ENCODE results near the gene CACTIN. TPM values are rescaled to one million over a fixed set of nuclear protein-coding genes. Genes with fewer than 3 reads are reported as not detected.

Gene CACTIN
- 10 to 100 TPM; 21.5 to 97.4 (median 25.5) TPM for total RNA-seq

- no peaks in the 10 kb centered on the region for H3K9me3 ChIP-seq
- TF ChIP-seq EP300 (IDR thresholded peaks at IDR 0.05) (peak in 1 of 4 donors; percentile 52), POLR2A (IDR thresholded peaks at IDR 0.05) (peak in 3 of 4 donors; percentile 58 to 82 (median 69)), CTCF (IDR thresholded peaks at IDR 0.05) (peak in 2 of 6 experiments; percentile 20 to 48), POLR2AphosphoS5 (IDR thresholded peaks at IDR 0.05) (peak; percentile 78 to 87)
- peak within 1 kb of the TSS; percentile 86 to 94 (median 92) for H3K27ac ChIP-seq
- peak; percentile 99 to 100 for ATAC-seq (ENCODE audit: low FRiP score in 2 of 2)
- no peaks in the 10 kb centered on the region for H3K27me3 ChIP-seq
- 0 to 3% methylated on average over 7 to 57 of the region's 80 CpGs for WGBS, 2 donors
- DNase-seq = peak; percentile 98 to 99
- peak within 1 kb of the TSS; percentile 94 to 98 (median 96) for H3K4me3 ChIP-seq
- H3K4me1 ChIP-seq = peaks cover 21 to 30% (median 23%) of the 10 kb centered on the region in 4 donors
- H3K36me3 ChIP-seq = peaks cover 5 to 31% (median 22%) of the 10 kb centered on the region in 4 donors
Measured at GRCh38 chr19:3626473-3627350, at the start of gene CACTIN. CACTIN (minus strand) TSS chr19:3626790; CDS start chr19:3626762, 28 bp downstream.

- TF ChIP-seq EP300 (IDR thresholded peaks at IDR 0.05) = no peak
- TF ChIP-seq POLR2AphosphoS5 (IDR thresholded peaks at IDR 0.05) = no peak
- TF ChIP-seq CTCF (IDR thresholded peaks at IDR 0.05) = no peak
- TF ChIP-seq POLR2A (IDR thresholded peaks at IDR 0.05) = no peak
- Histone ChIP-seq H3K9me3 (no peaks in the 10 kb centered on the region), H3K4me1 (peaks cover 24 to 49% (median 26%) of the 10 kb centered on the region in 4 donors), H3K4me3 (no peak overlapping the region), H3K27ac (no peak overlapping the region), H3K36me3 (peaks cover 0 to 4% (median 0%) of the 10 kb centered on the region in 4 donors), H3K27me3 (no peaks in the 10 kb centered on the region)
- WGBS, 2 donors = 86 to 92% methylated on average over 13 of the region's 13 CpGs
- ATAC-seq (ENCODE audit: low FRiP score in 2 of 2) (no peak), DNase-seq (no peak)
Measured at GRCh38 chr19:3674784-3675543, 48.4 kb upstream of the CACTIN start.

GRCh38 chr19:3673506-3674439 is 47.2 kb upstream of the CACTIN start:
- no peaks in the 10 kb centered on the region for H3K9me3 ChIP-seq
- ATAC-seq (ENCODE audit: low FRiP score in 2 of 2) = no peak
- WGBS, 2 donors = 92 to 94% methylated on average over 17 to 29 of the region's 34 CpGs
- no peaks in the 10 kb centered on the region for H3K36me3 ChIP-seq
- H3K27ac ChIP-seq = peak overlapping the region in 2 of 4 donors; percentile 90 to 94
- H3K4me3 ChIP-seq = no peak overlapping the region
- peak in 1 of 2 donors; percentile 77 for DNase-seq
- no peaks in the 10 kb centered on the region for H3K27me3 ChIP-seq
- TF ChIP-seq EP300 (IDR thresholded peaks at IDR 0.05) = no peak
- TF ChIP-seq POLR2A (IDR thresholded peaks at IDR 0.05) = no peak
- TF ChIP-seq CTCF (IDR thresholded peaks at IDR 0.05) = no peak
- no peak for TF ChIP-seq POLR2AphosphoS5 (IDR thresholded peaks at IDR 0.05)
- peaks cover 29 to 60% (median 31%) of the 10 kb centered on the region in 4 donors for H3K4me1 ChIP-seq

GRCh38 chr19:3672993-3673392 is 46.4 kb upstream of the CACTIN start:
- DNase-seq (peak in 1 of 2 donors; percentile 73), ATAC-seq (ENCODE audit: low FRiP score in 2 of 2) (no peak)
- H3K9me3 ChIP-seq = no peaks in the 10 kb centered on the region
- H3K27me3 ChIP-seq = no peaks in the 10 kb centered on the region
- peaks cover 29 to 65% (median 31%) of the 10 kb centered on the region in 4 donors for H3K4me1 ChIP-seq
- peak overlapping the region; percentile 86 to 94 (median 91) for H3K27ac ChIP-seq
- WGBS, 2 donors = 81 to 92% methylated on average over 6 to 13 of the region's 13 CpGs
- H3K4me3 ChIP-seq = no peak overlapping the region
- peaks cover 0 to 3% (median 0%) of the 10 kb centered on the region in 4 donors for H3K36me3 ChIP-seq
- no peak for TF ChIP-seq POLR2A (IDR thresholded peaks at IDR 0.05)
- TF ChIP-seq POLR2AphosphoS5 (IDR thresholded peaks at IDR 0.05) = no peak
- no peak for TF ChIP-seq CTCF (IDR thresholded peaks at IDR 0.05)
- no peak for TF ChIP-seq EP300 (IDR thresholded peaks at IDR 0.05)
